Hepatocyte (in vitro differentiated cells): ENCODE measurements around the gene PKP4.

Source experiments
- CTCF ChIP-seq: fragments of 200-600 bp; sonication (generic); IDR thresholded peaks from 2 replicates; pipeline ENCODE4 v1.5.1; 2016; ENCODE audit warnings: antibody characterized with exemption, mild to moderate bottlenecking; ENCODE audit not compliant: poor library complexity
- EZH2 ChIP-seq: fragments of 200-600 bp; sonication (generic); IDR thresholded peaks from 2 replicates; pipeline ENCODE4 v1.6.1; 2016; ENCODE audit warnings: antibody characterized with exemption, mild to moderate bottlenecking, borderline replicate concordance

DNA sequence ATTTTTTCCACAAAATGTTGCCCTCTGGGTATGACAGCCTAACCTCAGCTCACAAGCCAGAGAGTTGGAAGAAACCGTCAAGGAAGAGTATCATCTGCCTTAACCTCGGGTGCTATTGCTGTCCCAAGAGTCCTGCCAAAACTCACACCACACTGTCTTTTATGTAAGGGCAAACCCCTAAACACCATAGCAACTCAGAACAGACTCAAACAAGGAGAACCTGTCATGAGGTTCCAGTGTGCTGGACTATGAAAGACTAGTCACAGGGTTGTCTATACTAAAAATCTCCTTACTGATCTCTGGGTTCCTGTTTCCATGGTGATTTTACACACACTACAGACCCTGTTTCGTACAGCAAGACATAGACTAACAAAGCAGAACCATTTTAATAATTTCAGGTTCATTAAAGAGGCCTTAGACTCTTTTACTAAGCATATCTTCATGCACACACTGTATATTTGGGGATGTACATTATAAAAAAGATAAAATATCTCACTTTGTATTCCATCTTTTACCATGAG is 159.8 kb downstream of the PKP4 start:
- TF ChIP-seq CTCF (no peak), EZH2 (no peak)
